Lower leg skin (tissue), 4 donors: ENCODE measurements around the gene ZNF280B. TPM values are rescaled to one million over a fixed set of nuclear protein-coding genes. Genes with fewer than 3 reads are reported as not detected.

Experiments used
- DNase-seq, 2 donors: peaks; one replicate each; pipeline ENCODE4 v3.0.0-alpha.2; 2019; ENCODE audit warnings: low spot score in 2 of 2
- H3K4me3 ChIP-seq: fragments of 200-600 bp; sonication (generic); 2 replicates; pipeline ENCODE4 v1.5.1; 2017; ENCODE audit warnings: mild to moderate bottlenecking, low read depth; ENCODE audit not compliant: poor library complexity, severe bottlenecking
- POLR2A ChIP-seq, 2 donors: fragments of 450-650 bp; IDR thresholded peaks; one replicate each; pipeline ENCODE4 v1.6.1; 2016 to 2017; ENCODE audit warnings: antibody characterized with exemption in 2 of 2, mild to moderate bottlenecking in 1 of 2, moderate library complexity in 1 of 2
- WGBS, 2 donors: methylation state at CpG; one replicate each; pipeline ENCODE4 v1.1.5; 2018; 5-methylcytosine and 5-hydroxymethylcytosine counted together
- intact Hi-C: fragments of 100-400 bp; cut with DNase I; formaldehyde crosslinking; loops from one replicate; pipeline ENCODE4 v1.15.0; 2023; ENCODE audit warnings: low total_unique reads
- total RNA-seq, 4 donors: library from RNA; depleted of rRNA; stranded (reverse); fragments of >200 nt; gene quantifications; one replicate each; pipeline ENCODE4 v1.1.0, GENCODE V29; 2016
- TF ChIP-seq, protein P1 (sequence below), 3 donors: fragments of 450-650 bp; IDR thresholded peaks; one replicate each; pipeline ENCODE4 v1.5.1; 2016; ENCODE audit warnings: antibody characterized with exemption in 3 of 3, mild to moderate bottlenecking in 3 of 3, moderate library complexity in 2 of 3

The ZNF280B gene
- total RNA-seq, 4 donors from 2014 or later = 0.08 to 0.32 (median 0.24) TPM

DNA sequence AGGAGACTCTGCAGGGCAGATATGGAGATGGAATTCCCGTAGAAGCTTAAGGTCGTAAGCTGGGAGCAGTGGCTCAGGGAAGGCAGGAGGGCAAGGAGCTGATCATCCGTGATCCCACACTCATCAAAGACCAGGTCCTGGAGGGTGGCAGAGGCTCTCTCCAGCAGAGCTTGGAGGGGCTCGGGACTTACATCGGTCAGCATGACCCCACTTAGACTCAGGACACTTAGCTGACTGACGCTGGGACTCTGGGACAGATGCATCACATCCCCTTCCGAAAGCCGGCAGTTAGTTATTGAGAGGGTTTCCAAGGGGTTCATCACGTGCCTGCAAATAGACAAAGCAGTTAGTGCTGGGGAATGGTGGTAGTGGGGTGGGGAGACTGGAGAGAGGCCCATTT lies 39.8 kb upstream of the ZNF280B start:
- TF ChIP-seq, protein P1, sequence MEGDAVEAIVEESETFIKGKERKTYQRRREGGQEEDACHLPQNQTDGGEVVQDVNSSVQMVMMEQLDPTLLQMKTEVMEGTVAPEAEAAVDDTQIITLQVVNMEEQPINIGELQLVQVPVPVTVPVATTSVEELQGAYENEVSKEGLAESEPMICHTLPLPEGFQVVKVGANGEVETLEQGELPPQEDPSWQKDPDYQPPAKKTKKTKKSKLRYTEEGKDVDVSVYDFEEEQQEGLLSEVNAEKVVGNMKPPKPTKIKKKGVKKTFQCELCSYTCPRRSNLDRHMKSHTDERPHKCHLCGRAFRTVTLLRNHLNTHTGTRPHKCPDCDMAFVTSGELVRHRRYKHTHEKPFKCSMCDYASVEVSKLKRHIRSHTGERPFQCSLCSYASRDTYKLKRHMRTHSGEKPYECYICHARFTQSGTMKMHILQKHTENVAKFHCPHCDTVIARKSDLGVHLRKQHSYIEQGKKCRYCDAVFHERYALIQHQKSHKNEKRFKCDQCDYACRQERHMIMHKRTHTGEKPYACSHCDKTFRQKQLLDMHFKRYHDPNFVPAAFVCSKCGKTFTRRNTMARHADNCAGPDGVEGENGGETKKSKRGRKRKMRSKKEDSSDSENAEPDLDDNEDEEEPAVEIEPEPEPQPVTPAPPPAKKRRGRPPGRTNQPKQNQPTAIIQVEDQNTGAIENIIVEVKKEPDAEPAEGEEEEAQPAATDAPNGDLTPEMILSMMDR (IDR thresholded peaks at IDR 0.05) = no peak
- no peak for TF ChIP-seq POLR2A (IDR thresholded peaks at IDR 0.05)
- DNase-seq = no peak
- 74 to 75% methylated on average over 9 of the region's 9 CpGs for WGBS, 2 donors
- intact Hi-C loops = no loop called here
- no peak overlapping the region for H3K4me3 ChIP-seq

DNA sequence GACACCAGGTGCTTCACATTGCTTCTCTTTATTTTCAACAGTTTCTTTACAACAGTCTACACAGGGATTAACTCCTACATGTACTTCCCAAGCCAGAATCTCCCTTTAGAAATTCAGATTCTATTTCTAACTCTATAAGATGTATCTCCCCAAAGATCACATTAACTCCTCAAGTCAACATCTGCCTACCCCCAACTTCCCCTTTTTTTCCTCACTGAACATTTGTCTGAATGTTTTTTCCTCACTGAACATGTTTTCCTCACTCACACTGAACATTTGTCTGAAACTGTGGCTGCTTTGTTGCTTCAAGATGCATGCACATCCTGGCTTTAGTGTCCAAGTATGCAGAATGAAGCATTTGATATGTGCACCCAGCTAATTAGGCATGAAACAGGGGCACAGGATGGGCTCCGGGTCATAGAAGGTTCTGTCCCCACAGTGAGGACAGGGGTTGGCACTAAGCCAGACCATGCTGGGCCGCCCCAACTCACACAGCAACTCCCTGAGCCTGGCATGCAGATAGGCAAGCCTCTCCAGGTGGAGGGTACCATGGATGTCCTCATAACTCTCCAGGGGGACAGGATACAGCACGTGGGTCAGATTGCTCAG lies 39.3 kb upstream of the ZNF280B start:
- intact Hi-C loops = no loop called here
- TF ChIP-seq, protein P1 (IDR thresholded peaks at IDR 0.05) = no peak
- no peak for TF ChIP-seq POLR2A (IDR thresholded peaks at IDR 0.05)
- DNase-seq = no peak
- no peak overlapping the region for H3K4me3 ChIP-seq
- 38 to 41% methylated on average over 3 of the region's 3 CpGs for WGBS, 2 donors

GRCh38 chr22:22547226-22547625 lies 38.7 kb upstream of the ZNF280B start:
- 71 to 84% methylated on average over 3 of the region's 3 CpGs for WGBS, 2 donors
- TF ChIP-seq POLR2A (IDR thresholded peaks at IDR 0.05) = no peak
- TF ChIP-seq, protein P1 (IDR thresholded peaks at IDR 0.05) = no peak
- intact Hi-C loops = no loop called here
- no peak overlapping the region for H3K4me3 ChIP-seq
- DNase-seq = no peak

GRCh38 chr22:22546490-22546889 lies 37.9 kb upstream of the ZNF280B start:
- TF ChIP-seq POLR2A (IDR thresholded peaks at IDR 0.05) = no peak
- TF ChIP-seq, protein P1 (IDR thresholded peaks at IDR 0.05) = no peak
- DNase-seq = peak in 1 of 2 donors; percentile 15
- no peak overlapping the region for H3K4me3 ChIP-seq
- WGBS, 2 donors = 46 to 56% methylated on average over 4 to 5 of the region's 5 CpGs
- intact Hi-C loops = no loop called here

- WGBS, 2 donors = 84 to 96% methylated on average over 2 of the region's 2 CpGs
These were observed 36.5 kb upstream of the ZNF280B start for GRCh38 chr22:22545084-22545483.

More at GRCh38 chr22:22545084-22545483, 36.5 kb upstream of the ZNF280B start:
- no peak for TF ChIP-seq POLR2A (IDR thresholded peaks at IDR 0.05)
- TF ChIP-seq, protein P1 (IDR thresholded peaks at IDR 0.05) = no peak
- intact Hi-C loops = no loop called here
- no peak for DNase-seq
- no peak overlapping the region for H3K4me3 ChIP-seq
